Measurements from ENCODE around the gene NANOS2.

DNA sequence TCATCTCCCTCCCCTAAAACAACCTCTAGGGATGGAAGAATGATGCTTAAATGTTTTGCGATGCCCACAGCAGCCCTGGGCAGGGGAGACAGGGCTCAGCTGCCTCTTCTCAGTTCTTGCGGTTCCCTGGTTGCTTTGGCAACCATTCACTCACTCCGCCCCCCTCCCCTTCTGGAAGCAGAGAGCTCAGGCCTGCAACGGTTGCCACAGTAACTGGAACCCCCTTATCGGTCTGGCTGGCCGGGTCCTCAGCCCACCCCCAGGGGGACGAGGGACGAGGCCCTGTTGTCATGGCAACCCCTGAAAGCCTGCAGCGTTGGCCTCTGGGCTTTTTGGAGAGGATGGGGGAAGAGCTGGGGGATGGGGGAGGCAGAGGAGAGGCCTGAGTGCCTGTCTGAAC, 39.6 kb upstream of the NANOS2 start:
- TF ChIP-seq, protein P1, sequence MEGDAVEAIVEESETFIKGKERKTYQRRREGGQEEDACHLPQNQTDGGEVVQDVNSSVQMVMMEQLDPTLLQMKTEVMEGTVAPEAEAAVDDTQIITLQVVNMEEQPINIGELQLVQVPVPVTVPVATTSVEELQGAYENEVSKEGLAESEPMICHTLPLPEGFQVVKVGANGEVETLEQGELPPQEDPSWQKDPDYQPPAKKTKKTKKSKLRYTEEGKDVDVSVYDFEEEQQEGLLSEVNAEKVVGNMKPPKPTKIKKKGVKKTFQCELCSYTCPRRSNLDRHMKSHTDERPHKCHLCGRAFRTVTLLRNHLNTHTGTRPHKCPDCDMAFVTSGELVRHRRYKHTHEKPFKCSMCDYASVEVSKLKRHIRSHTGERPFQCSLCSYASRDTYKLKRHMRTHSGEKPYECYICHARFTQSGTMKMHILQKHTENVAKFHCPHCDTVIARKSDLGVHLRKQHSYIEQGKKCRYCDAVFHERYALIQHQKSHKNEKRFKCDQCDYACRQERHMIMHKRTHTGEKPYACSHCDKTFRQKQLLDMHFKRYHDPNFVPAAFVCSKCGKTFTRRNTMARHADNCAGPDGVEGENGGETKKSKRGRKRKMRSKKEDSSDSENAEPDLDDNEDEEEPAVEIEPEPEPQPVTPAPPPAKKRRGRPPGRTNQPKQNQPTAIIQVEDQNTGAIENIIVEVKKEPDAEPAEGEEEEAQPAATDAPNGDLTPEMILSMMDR (IDR thresholded peaks at IDR 0.05): no peak
- no peak for TF ChIP-seq POLR2A (IDR thresholded peaks at IDR 0.05)

Measured in adrenal gland (tissue), 5 donors.